HG03378 (cell line): ENCODE data around the gene PTPN3.
A peak's percentile ranks its signal among the peaks of the same experiment; 100 is the strongest.
"Not testable (repeated sequence)": the region's sequence is repeated elsewhere in the genome, so short reads cannot be mapped to it uniquely, and the experiment has no call there.

Source experiments
- ATAC-seq: cut with Tn5 transposase; IDR thresholded peaks from one replicate; pipeline ENCODE4 v1.9.1; 2021; ENCODE audit warnings: mild to moderate bottlenecking, moderate library complexity; ENCODE audit not compliant: unreplicated experiment

The PTPN3 gene

DNA sequence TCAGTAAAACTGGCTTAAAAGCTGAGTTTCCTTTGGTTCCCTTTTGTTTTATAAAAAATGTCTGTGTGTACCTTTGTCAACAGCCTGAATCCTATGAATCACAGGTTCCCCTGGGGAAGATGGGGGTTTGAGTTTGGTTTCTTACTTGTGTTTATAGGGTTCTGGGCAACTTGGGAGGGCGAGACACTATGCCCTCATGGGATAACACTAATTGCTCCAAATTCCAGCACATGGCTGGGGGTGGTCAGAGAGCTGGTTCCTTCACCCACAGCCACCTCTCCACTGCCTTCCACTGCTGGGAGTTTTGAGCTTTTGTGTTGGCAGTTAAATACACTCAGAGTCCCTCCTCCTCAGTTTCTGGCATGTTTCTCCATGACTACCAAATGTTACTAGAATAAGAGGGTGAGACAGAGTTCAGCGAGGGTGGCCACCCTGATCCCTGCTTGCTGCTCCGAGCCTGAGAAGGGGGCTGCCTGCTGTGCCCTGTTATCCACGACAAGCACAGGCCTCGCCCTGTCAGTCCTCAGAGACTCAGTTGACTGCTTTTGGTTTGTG lies 94.3 kb downstream of the PTPN3 start:
- ATAC-seq, result no peak

DNA sequence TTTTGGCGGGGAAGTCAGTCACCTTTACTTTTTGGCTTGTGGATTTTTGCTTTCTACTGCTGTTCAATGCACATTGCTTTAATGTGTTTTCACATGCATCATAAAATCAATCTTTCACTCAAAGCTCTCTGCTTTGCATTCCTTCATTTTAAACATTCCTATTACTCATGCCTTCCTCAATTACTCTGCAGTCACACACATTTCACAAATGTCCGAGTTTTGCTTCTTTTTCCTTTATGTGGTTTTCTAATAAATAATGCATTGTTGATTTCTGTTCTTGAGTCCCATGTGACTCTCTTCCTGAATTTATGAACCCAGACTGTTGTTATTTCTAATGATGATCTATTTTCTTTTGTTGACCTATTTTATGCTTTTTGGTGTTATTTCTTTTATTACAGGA lies 95.0 kb downstream of the PTPN3 start:
- no peak for ATAC-seq

DNA sequence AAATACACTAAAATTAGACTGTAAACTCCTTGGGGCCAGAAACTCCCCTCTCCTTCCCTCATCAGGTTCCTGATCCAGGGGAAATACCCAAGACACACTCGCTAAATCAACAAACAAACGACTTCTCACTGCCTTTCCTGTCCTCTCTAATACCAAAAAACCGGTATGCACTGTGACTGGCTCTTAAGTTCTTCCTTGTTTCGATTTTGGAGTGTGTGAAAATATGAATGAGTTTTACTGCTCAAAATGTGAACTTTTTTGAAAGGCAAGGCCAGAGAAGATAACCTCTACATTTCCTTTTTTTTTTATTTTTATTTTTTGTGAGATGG lies 96.2 kb downstream of the PTPN3 start:
- ATAC-seq, result no peak

DNA sequence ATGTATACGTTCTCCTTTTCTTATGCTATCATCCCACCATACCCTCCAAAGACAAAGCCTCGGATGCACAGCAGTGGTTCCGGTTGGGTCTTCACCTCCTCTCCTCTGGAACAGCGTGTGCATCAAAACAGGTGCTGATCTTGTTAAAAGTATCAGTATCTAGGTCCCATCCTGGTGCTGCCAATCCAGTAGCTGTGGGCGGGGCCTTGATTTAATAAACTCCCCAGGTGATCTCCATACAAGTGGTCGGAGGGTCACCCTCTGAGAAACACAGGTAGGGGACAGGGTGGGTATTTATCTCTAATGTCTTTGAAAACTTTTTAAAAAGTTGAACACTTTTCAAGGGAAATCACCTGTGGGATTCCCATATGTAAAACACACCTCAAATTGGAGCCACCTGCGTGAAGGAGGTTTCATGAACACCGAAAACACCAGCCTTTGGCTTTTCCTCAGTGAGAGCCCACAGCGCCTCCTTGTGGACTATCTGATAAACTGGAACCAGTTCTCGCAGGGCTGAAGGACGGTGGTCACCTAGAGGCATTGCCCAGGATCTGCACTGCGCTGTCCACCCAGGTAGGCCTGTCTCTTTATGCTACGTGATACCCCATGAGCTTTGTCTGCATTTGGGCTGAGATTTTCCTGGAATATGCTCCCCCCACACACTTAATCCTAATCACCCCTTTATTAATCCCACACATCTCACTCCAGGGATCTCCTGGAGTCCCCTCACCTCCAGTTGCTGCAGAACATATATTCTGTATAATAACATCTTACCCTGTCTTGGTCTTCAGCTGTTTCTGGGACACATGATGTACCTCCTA lies 96.7 kb downstream of the PTPN3 start:
- peak; percentile 35 for ATAC-seq

DNA sequence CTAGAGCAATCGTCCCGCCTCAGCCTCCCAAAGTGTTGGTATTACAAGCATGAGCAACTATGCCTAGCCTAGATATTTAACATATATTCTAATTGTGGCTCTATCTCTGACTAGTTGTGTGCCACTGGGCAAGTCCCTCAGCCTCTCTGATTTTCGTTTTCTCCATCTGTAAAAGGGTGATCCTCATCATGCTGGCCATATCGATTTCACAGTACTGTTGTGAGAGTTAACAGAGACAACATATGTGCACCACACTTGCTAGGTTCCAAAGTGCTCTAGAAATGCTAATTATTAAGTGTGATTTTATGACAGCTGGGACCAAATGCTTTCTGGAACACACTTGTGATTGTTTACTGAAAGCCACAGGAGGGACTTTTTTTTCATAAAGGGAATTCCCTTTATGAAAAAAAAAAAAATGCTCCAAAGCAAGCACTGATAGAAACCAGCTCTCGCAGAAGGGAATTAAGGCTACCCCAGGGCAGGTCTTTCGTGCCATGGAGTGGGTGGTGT lies 98.8 kb downstream of the PTPN3 start:
- peak; percentile 76 for ATAC-seq

DNA sequence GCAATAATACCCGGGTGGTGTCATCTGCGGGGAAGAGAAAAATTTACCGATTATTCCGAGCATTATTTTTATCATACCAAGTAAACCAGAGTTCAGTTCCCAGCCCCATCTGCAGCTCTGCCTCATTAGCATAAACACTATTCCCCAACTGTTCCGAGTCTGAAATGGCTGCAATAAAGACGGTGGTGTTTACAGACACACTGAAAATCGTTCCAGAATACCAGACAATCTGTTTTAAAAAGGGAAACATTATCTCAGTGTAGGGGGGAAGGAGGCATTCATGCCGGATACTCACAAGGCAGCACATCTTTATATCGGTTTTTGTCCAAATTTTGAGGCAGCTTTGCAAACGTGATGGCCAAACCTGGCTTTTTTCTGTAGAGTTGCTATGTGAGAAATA lies 106.9 kb downstream of the PTPN3 start:
- ATAC-seq, result no peak

DNA sequence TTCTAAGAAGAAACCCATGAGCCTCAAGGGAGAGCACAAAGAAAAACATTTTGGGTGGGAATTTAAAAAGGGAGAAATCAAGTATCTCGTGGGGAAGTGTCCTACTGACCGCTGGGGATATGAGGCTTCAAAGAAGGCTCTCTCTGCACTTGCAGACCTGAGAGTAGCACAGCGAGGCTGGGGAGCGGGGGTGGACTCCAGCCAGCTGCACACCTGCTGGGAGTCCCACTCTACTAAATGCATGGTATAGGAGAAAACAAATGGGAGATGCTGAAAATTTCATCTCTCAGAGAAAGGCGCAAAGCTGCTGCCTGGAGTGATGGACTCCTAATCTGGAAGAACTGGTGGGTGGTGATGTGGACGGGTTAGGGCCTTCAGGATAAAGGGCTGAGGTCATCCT lies 110.3 kb downstream of the PTPN3 start:
- ATAC-seq, result no peak

DNA sequence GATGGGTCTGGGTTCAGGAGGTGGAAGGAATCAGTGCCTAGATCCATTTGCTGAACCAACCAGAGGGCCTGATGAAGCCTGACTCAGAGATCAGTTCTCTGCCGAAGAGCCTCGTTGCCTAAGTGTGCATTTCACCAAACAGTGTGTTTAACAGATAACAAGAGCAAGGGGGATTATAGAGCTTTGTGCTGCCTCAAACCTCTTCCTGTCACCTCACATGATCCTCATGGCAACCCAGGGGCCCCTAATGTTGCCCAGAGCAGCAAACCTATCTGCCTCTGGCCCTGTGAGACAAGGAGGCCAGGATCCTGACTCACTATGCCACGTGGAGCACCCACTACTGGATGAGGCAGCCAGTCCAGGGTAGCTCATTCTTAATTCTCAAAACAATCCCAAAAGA lies 110.9 kb downstream of the PTPN3 start:
- ATAC-seq, result no peak

DNA sequence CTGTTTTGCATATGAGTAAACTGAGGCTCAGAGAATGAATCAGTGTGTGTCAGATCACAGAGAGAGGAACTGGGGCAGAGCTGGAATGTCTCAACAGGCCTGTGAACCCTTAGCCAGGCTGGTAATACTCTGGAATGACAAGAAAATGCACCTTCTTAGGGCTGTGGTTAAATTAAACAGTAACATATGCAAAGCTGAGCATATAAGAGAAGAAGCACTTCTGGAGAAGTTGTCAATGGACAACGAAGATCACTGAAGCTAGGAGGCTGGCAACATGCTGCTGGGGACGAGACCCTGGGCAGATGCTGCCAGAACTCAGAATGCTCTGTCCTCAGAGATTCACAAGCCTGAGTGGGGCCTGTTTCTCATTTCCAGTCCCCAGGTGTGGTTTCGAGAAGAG lies 112.6 kb downstream of the PTPN3 start:
- ATAC-seq, result peak; percentile 39

DNA sequence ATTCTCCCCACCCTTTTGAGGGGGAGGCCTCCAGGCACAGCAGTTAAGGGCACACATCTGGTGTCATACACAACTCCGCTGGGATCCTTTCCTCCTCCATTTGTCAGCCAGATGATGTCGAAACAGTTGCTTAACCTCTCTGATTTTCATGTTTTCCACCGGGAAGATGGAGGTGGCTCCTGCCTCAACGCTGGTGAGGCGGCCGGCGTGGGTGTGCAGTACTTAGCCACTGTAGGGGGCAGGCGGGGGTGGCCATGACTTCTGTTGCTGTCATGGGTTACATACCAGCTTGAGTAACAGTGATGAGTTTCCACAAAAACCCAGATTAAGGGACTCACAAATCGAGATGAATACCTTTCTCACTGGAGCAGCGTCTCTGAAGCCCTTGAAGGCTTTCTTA lies 114.2 kb downstream of the PTPN3 start:
- ATAC-seq, result no peak

DNA sequence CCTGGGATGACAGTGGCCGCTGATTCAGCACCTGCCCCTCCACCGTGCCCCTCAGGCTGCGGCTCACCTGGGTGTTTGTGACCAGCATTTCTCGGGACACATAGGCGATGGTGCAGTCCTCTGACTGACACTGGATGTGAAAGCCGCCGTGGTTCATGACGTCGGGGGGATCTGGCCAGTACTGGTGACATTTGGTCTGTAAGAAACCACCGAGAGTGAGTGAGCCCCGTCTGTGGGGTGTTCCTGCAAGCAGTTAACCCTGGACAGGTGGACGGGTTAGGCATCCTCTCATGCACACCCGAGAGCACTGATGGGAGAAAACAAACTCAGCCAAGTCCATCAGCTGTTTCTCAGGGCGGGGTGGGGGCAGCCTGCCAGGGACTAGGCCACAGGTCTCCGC lies 114.8 kb downstream of the PTPN3 start:
- ATAC-seq, result no peak

DNA sequence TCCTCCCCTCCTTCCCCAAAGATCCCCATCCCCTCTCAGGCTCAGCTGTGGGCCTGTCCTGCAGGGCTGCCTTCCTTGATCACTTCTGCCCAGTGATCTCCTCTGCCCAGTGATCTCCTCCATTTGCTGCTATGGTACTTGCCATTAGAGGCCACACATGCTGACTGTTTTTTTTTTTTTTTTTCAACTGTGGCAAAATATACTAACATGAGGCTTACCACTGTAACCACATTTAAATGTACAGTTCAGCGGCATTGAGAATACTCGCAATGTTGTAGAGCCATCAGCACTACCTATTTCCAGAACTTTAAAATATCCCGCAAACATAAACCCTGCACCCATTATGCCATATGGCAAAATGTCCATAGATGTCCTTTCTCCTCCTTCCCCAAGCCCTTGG lies 115.5 kb downstream of the PTPN3 start:
- no peak for ATAC-seq

DNA sequence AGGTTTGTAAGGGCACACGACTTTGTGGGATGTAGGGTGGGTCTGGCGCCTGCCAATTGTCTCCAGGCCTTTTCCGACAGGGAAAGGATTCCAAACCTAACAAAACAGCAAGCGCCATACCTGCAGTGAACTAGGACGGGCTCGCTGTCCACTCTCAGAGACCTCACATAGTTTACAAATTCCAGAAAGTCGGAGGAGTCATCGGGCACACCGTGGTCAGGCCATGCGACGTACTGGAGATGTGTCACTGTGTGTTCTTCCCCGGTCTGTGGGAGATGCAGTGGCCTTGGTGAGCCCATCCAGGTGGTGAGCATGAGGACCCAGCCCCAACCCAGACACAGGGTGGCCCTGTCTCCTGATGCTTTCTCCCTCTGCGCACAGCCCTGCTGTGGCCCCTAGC lies 115.9 kb downstream of the PTPN3 start:
- ATAC-seq, result no peak

DNA sequence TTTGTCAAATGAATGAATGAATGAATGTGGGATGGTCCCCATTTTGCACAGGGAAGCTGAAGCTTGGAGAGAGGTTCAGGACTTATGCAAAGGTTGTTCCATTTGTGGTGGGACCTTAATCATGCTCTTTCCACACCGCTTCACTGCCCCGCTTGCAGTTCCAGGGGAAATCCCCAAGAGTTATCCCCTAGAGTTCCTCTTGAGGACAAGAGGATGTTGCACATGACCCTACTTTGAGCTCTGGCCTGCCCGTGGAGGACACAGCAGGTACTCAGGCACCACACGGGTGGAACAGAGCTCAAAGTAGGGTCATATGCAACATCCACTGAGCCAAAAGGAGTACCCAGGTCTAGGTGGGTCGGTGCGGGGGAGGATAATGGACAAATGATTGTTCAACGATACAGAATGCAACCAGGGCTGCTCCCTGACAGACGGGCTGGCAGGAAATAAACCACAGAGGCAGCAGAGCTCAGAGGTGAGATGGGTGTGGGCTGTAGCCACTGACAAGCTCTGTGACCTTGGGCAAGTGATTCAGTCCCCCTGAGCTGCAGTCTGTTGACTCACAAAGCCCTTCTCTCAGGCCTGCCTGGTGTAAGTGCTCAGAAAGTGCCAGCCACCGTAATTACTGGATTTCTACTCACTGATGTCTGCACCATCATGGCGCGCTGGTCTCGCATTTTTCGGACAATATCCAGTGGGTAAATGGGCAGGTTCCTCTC lies 116.9 kb downstream of the PTPN3 start:
- peak; percentile 76 for ATAC-seq

DNA sequence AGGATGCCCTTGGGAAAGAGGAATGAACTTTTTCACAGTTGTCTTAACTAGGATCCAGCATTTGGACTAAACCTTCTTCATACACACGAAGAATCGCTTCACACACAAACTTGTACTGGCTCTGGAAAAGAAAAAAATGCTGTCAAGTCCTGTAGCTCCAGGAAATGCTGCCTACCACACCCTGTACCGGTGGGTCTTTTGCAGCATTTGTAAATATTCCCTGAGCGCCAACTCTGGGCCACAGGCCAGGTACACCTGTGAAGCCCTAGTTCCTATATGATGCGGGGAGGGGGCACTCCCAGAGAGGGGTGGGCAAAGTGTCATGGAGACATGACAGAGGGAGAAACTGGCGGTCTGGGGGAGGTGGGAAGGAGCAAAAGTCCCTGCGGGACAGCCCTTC lies 118.6 kb downstream of the PTPN3 start:
- ATAC-seq, result no peak

DNA sequence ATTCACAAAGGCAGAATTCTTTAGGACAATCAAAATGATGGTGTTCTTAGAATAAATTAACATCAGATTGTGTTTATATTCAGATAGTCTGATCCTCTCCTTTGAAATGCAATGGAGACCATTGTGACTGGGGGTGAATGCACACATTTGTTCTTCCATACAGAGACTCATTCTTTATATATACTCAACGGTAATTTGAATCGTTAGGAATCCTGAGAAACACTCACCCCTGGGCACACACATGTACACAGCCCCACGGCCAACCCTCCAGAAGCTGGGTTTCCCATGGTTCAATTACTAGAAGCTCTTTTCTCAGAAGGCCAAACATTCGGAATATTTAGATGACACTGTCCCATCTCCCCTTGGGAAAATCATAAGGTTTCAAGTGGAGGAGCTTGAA lies 119.8 kb downstream of the PTPN3 start:
- no peak for ATAC-seq

DNA sequence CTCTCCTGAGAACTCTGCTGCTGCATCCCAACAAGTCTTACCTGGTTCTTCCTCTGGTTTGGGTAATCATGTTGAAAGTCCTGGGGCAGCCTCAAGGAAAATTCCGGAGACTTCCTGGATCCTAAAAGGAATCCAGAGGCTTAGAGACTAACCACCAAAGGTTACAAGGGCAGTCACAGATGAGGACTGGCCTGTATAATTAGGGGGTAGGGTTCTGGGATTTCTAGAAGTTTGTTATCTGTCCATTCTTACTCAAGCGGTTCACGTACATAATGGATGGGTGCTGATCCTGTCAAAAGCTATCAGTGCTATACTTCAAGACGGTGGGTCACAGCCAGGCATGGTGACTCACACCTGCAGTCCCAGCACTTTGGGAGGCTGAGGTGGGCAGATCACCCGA lies 125.9 kb downstream of the PTPN3 start:
- no peak for ATAC-seq

DNA sequence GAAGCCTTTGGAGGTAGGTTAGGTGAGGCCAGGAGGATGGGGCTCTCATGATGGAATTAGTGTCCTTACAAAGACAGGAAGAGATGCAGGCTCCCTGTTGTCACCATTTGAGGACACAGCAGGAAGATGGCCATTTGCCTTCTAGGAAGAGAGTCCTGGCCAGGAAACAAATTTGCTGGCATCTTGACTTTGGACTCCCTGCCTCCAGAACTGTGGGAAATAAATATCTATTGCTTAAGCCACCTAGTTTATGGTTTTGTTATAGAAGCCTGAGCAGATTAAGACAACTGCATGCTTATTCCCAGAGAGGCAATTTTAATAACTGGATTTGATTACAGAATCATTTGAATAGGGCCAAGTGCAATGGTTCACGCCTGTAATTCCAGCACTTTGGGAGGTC lies 126.7 kb downstream of the PTPN3 start:
- ATAC-seq, result no peak

DNA sequence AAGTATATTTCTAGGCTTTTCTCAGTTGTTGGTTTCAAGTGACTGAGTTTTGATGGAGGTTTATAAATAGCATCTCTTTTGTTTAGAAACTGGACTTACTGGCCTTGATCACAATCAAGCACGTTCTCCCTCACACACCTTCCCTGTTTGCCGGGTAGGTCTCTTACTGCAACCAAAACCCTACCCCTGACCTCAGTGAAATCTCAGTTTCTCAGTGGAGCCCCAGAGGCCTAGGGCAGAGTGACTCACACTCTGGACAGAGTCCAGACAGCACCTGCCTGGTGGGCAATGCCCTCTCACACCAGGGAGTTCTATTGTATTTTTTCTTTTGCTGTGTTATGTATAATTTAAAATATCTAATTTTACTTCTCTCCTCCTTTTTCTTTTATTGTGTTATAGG lies 128.8 kb downstream of the PTPN3 start:
- ATAC-seq, result peak; percentile 86

DNA sequence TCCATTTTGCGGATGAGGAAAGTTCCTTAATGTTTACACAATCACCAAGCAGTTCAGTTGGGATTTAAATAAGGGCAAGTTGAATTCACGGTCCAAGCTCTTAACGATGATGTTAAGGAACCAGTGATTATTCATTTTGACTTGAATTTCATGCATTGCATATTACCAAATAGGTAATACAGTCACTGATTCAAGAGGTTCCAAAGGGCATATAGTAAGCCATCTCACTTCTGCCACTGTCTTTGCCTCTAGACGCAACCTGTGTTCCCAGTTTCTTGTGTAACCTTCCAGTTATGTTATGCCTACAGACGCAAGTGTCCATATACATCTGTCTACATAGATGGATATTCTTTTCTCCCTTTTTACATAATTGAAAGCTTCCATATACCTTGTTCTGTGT lies 137.3 kb downstream of the PTPN3 start:
- no peak for ATAC-seq

DNA sequence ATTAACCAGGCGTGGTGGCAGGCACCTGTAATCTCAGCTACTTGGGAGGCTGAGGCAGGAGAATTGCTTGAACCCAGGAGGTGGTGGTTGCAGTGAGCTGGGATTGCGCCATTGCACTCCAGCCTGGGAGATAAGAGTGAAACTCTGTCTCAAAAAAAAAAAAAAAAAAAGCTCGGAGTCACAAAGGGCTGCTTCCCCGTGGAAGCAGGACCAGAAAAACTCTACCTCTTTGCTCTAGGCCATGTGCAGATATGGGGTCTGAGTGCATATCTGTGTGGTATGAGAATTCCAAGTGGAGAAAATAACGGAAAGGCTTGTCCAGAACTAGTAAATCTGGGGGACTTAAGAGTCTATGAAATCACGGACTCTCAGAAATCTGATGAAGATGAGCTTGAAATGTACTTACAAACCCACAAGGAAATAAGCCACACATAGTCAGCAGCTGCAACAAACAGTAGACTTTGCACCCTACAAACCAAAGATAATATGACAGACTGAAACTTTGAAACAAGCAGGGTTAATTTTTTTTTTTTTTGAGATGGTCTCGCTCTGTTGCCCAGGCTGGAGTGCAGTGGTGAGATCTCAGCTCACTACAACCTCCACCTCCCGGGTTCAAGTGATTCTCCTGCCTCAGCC lies 139.0 kb downstream of the PTPN3 start:
- not testable (repeated sequence) for ATAC-seq
